Endothelial cell of hepatic sinusoid (primary cell): ENCODE results near the gene SORBS2.
"Not testable (repeated sequence)": the region's sequence is repeated elsewhere in the genome, so short reads cannot be mapped to it uniquely, and the experiment has no call there.

Experiments
- in situ Hi-C: cut with HindIII; loops from 2 replicates; pipeline ENCODE4 v1.10.0; 2017; ENCODE audit warnings: low sequenced_read_pairs

SORBS2 gene

GRCh38 chr4:185576314-185576961 lies 235.6 kb downstream of the SORBS2 start:
- in situ Hi-C loops, result loop anchor here (25.0 kb wide), 2 partner anchors 389 to 539 kb away; no protein-coding TSS in a partner anchor

- in situ Hi-C loops, result no loop called here
Measured at GRCh38 chr4:185573651-185574199, 238.3 kb downstream of the SORBS2 start.

GRCh38 chr4:185570727-185571126 lies 241.3 kb downstream of the SORBS2 start:
- in situ Hi-C loops, result no loop called here

- in situ Hi-C loops, result no loop called here
Measured at GRCh38 chr4:185567381-185568376, 244.3 kb downstream of the SORBS2 start.

- in situ Hi-C loops, result no loop called here
Measured at GRCh38 chr4:185566972-185567371, 245.0 kb downstream of the SORBS2 start.

GRCh38 chr4:185566425-185566824 lies 245.6 kb downstream of the SORBS2 start:
- in situ Hi-C loops, result no loop called here

GRCh38 chr4:185565696-185566095 lies 246.3 kb downstream of the SORBS2 start:
- in situ Hi-C loops, result no loop called here

- in situ Hi-C loops, result no loop called here
Measured at GRCh38 chr4:185564349-185564748, 247.6 kb downstream of the SORBS2 start.

GRCh38 chr4:185562531-185562930 lies 249.5 kb downstream of the SORBS2 start:
- in situ Hi-C loops, result no loop called here

GRCh38 chr4:185560316-185560715 lies 251.7 kb downstream of the SORBS2 start:
- in situ Hi-C loops, result no loop called here

- in situ Hi-C loops, result no loop called here
Measured at GRCh38 chr4:185559915-185560281, 252.1 kb downstream of the SORBS2 start.

GRCh38 chr4:185559251-185559914 lies 252.6 kb downstream of the SORBS2 start:
- in situ Hi-C loops, result not testable (repeated sequence)

- in situ Hi-C loops, result no loop called here
Measured at GRCh38 chr4:185554365-185555126, 257.4 kb downstream of the SORBS2 start.

GRCh38 chr4:185552254-185552653 lies 259.7 kb downstream of the SORBS2 start:
- in situ Hi-C loops, result no loop called here

- in situ Hi-C loops, result no loop called here
Measured at GRCh38 chr4:185550933-185551332, 261.1 kb downstream of the SORBS2 start.

GRCh38 chr4:185549095-185549639 lies 262.8 kb downstream of the SORBS2 start:
- in situ Hi-C loops, result no loop called here

- in situ Hi-C loops, result no loop called here
Measured at GRCh38 chr4:185548587-185548986, 263.4 kb downstream of the SORBS2 start.

- in situ Hi-C loops, result no loop called here
Measured at GRCh38 chr4:185546335-185546734, 265.7 kb downstream of the SORBS2 start.

GRCh38 chr4:185542626-185543315 lies 269.2 kb downstream of the SORBS2 start:
- in situ Hi-C loops, result no loop called here
